ACHN (cell line): ENCODE data around the gene SMPD4.
"Not testable (repeated sequence)": the region's sequence is repeated elsewhere in the genome, so short reads cannot be mapped to it uniquely, and the experiment has no call there.

Experiments used
- DNase-seq: peaks from one replicate; pipeline ENCODE4 v3.0.0-alpha.2; 2015
- in situ Hi-C: cut with HindIII; loops from 2 replicates; pipeline ENCODE4 v1.10.0; 2017; ENCODE audit warnings: low sequenced_read_pairs, low pct_ligation_motif_present, low pct_unique_long_range_greater_than_20kb

SMPD4 gene

DNA sequence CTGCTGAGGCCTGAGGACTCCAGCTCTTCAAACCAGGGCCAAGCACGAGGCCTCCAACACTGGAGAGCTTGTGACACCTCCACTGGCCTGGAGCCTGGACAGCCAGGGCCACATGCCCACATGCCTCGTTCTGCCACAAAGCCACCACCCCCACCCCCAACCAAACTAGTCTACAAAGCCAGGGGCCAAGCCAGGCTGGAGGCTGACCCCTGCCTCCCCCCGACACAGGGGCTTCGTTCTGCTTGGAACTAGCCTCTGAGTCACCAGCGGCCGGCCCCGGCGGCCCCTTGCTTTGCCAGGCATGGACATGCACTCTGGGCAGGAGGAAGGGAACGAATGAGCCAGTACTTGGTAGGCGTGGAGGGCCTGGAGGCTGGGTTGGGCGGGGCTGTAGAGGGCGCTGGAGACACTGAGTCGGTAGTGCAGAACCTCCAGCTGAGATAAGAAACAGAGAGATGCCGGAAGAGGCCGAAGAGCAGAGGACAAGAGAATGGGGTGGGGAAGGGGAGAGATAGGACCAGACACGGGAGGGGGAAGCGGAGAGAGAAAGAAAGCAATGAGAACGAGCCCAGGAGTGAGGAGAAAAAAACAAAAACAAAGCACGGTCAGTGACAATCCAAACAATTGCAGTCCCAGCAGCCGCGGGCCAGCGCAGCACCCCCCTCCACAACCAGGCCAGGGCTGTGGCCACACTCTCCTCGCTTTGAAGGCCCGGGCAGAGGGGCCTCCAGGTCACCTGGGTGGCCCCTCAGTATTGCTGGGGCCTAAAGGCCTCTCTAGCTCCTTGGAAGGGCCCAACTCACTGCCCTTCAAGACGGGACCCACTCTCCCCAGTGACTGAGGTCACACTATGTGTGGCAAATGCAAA is 20.3 kb downstream of the SMPD4 start:
- in situ Hi-C loops, DNase-seq: not testable (repeated sequence)

GRCh38 chr2:130160131-130160530 is 21.3 kb downstream of the SMPD4 start:
- no peak for DNase-seq
- in situ Hi-C loops, result no loop called here

- DNase-seq, in situ Hi-C loops: not testable (repeated sequence)
Observed at GRCh38 chr2:130159376-130159775, 22.0 kb downstream of the SMPD4 start.

GRCh38 chr2:130158631-130159030 is 22.8 kb downstream of the SMPD4 start:
- in situ Hi-C loops, result no loop called here
- no peak for DNase-seq

DNA sequence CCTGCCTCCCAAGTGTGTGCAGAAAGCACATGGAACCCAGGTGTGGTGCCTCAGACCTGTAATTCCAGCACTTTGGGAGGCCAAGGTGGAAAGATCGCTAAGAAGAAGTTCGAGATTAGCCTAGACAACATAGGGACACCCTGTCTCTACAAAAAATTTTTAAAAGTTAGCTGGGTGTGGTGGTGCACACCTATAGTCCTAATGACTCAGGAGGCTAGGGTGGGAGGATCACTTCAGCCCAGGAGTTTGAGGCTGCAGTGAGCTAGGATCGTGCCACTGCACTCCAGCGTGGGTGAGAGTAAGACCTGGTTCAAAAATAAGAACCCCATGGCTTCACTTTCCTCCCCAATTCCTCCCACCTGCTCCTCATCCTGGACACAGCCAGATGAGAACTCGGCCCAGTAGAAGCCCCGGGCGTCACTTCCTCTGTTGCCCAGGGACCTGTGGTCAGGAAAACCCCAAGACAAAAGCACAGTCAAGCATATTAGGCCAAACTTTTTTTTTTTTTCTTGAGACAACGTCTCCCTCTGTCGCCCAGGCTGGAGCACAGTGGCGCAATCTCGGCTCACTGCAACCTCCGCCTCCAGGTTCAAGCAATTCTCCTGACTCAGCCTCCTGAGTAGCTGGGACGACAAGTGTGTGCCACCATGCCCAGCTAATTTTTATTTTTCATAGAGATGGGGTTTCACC is 23.4 kb downstream of the SMPD4 start:
- in situ Hi-C loops, DNase-seq: not testable (repeated sequence)

GRCh38 chr2:130157354-130157753 is 24.0 kb downstream of the SMPD4 start:
- DNase-seq, in situ Hi-C loops: not testable (repeated sequence)

- in situ Hi-C loops, result no loop called here
Observed at GRCh38 chr2:130156624-130157004, 24.8 kb downstream of the SMPD4 start.

DNA sequence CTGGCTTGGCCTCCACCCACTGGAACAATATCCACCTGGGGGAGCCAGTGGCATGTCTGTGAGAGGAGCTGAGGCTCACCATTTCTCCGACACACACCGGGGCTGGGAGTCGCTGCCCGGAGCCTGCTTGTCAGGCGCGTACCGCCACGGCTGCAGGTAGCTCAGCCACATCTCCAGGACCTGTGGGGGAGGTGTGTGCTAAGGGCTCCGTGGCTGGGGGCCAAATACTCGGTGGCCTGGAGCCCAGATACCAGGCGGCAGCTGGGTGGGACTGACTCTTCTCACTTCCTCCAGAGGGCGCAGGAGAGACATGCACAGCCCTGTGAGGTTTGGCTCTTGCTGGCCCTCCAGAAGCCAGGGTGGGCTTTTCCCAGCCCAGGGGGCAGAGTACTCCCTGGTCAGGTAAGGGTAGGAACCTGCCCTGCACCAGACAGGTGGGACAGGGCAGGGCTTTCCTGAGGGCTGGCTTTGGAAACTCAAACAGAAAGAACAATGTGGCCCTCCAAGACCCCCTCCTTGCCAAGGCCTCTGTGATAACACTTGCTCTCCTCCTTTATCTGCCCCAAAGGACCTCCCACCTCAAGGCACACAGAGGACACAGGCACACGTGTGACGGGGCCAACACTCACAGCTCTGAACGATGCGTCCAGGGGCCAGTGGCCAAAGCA is 25.3 kb downstream of the SMPD4 start:
- peak; percentile 59 for DNase-seq
- in situ Hi-C loops, result not testable (repeated sequence)

More at GRCh38 chr2:130156624-130157004, 24.8 kb downstream of the SMPD4 start:
- DNase-seq, result no peak

DNA sequence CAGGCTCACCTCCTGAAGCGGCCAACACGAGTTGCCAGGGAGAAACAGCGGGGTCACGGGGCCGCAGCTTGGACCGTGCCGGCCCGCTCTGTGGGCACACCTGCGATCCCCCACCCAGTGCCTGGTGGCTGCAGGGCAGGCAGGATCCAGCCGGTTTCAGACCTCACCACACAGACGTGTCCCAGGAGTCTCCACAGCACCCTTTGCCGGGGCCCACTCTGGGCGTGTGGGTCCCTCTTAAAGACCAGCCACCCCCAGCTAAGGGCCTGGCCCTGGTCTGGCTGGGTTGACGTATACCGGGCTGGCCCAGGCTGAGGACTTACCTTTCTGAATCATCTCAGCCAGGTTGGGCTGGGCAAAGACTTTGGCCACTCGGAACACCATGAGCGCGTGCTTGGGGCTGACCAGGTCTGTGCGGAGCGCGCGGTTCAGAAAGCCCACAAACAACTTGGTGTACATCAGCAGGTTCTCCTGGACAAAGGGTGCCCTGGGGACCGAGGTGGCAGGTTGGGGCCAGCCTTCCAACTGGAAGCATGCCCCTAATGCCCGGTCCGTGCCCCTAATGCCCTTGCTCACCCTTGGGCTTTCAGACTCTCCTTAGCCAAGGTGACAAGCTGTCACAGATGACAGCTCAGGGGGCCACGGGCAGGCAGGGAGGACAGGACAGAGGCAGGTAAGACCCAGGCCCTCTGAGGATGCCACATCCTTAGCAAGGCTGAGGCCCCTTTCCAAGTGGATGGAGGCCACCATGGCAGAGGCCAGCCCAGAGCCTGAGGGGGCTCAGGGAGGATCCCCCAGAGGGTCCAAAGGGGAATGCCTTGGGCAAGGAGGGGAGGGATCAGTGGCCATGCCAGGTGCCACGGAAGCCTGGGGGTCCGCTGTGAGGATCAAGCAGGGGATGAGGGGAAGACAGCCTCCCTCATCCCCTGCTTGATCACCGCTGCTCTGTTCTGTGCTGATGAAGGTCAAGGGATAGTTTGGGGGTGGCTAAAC is 26.3 kb downstream of the SMPD4 start:
- in situ Hi-C loops, result no loop called here
- no peak for DNase-seq

GRCh38 chr2:130154423-130154770 is 27.0 kb downstream of the SMPD4 start:
- DNase-seq, in situ Hi-C loops: not testable (repeated sequence)

- in situ Hi-C loops, result not testable (repeated sequence)
Observed at GRCh38 chr2:130153721-130154422, 27.5 kb downstream of the SMPD4 start.

DNA sequence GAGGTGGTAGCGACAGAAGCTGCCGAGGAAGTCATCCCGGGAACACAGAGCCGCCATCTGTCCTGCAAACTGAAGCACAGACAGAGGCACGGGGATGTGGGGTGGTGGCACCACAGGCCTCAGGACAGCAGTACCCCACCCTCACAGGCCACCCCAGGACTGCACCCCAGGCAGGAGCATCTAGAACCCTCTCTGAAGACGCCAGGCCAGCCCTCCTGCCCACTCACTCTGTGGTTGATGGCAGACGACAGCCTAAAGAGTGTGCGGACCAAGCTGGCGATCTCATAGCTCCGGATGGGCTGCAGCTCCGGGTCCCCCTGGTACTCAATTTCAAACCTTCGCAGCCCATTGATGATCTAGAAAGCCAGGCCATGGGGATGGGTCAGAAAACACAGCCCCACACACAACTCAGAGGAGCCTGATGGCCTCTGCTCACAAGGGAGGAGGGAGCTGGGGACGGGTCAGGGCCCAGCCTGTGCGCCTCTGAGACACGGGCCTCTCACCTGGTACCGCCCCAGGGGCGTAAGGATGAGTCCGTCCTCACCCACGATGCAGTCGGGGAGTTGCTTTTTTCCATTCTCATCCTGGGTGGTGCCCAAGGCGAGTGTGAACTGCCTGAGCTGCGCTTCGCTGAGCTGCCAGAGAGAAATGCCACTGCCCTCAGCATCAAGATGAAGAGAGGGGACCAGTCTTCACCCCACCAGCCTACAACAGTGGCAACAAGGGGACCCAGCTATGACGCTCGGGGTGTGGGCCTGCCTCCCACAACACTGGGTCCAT is 28.4 kb downstream of the SMPD4 start:
- in situ Hi-C loops, result no loop called here
- no peak for DNase-seq

More at GRCh38 chr2:130153721-130154422, 27.5 kb downstream of the SMPD4 start:
- DNase-seq, result not testable (repeated sequence)

DNA sequence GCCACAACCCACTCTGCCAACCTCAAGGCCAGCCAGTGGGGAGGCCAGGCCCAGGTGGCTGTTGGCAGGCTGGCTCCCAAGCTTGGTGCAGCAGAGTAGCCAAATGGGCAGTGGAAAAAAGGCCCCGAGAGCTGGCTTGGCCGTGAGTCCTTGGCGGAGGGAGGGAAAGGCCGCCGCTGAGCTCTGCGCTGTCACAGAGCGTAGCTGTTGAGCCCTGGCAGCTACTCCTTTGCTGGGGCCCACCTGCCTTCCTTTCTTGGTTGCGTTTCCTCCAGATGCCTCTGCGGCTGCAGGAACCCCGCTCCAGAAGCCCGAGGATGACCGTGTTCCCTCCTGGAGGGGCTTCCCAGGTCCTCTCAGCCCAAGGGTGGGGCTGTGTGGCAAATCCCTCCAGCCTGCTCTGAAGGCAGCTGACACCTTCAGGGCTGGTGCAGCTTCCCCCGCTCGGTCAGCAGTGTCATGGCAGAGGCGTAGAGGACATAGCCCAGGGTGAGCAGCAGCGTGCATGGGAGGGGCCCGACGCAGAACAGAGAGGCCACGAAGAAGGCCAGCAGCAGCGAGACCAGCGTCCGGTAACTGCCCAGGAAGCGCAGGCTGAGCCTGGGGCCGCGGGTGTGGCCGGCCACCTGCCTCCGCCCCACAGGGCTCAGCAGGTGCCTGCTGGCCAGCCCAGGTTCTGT is 29.1 kb downstream of the SMPD4 start:
- in situ Hi-C loops, DNase-seq: not testable (repeated sequence)

DNA sequence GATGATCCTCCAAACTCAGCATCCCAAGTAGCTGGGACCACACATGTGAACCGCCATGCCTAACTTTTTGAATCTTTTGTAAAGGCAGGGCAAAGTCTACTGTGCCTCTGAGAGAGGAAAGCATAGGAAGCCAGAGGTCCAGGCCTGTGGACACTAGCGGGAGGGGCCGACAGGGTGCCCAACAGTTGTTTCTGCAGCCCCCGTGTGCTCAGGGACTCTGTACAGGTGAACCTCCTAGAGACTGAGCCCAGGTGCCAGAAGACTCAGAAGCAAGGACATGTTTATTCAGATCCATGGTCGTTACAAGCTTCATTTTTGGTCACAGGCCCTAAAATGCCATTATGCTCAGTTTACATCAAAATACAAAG is 30.3 kb downstream of the SMPD4 start:
- DNase-seq, in situ Hi-C loops: not testable (repeated sequence)

GRCh38 chr2:130150181-130151144 is 30.9 kb downstream of the SMPD4 start:
- no peak for DNase-seq
- in situ Hi-C loops, result no loop called here
